B cell (primary cell): ENCODE data around the gene RNF212. TPM values are rescaled to one million over a fixed set of nuclear protein-coding genes. Genes with fewer than 3 reads are reported as not detected.

Source experiments
- ATAC-seq: fragments of 200-7000 bp; cut with Tn5 transposase; one replicate; pipeline ENCODE4 v1.10.0; 2021; ENCODE audit warnings: low read depth, mild to moderate bottlenecking, moderate number of reproducible peaks, moderate library complexity
- CTCF ChIA-PET: fragments of 350-600 bp; sonication (Branson Sonifier 250); formaldehyde crosslinking; loops from one replicate; lab custom pipeline; 2021; ENCODE audit warnings: antibody characterized with exemption, inconsistent platforms; lab: Charles Lee
- POLR2A ChIA-PET: fragments of 350-600 bp; sonication (Branson Sonifier 250); formaldehyde crosslinking; loops from one replicate; lab custom pipeline; 2021; ENCODE audit warnings: antibody characterized with exemption; lab: Charles Lee
- DNase-seq: peaks from one replicate; pipeline ENCODE4 v3.0.0; 2013
- H2AFZ ChIP-seq: 2 replicates; pipeline ENCODE4 v1.6.1; 2012; ENCODE audit warnings: mild to moderate bottlenecking, low read depth, low read length; ENCODE audit not compliant: insufficient read depth, poor library complexity, severe bottlenecking
- H3K27ac ChIP-seq, 2 donors: 1 replicate in 1 of 2; 2 replicates in 1 of 2; pipeline ENCODE4 v1.5.1; 2012 to 2013; ENCODE audit warnings: low read length in 2 of 2, mild to moderate bottlenecking in 2 of 2, moderate library complexity in 1 of 2
- H3K27me3 ChIP-seq, 4 experiments: fragments of 200-600 bp in 1 of 4; sonication (generic) in 1 of 4; replicated peaks in 1 of 4; 1 replicate in 2 of 4; 2 replicates in 2 of 4; pipeline versions ENCODE4 v1.6.1 to v1.7.0; 2013 to 2016; ENCODE audit warnings: low read length in 3 of 4, mild to moderate bottlenecking in 2 of 4, mixed read lengths in 1 of 4, moderate library complexity in 1 of 4; ENCODE audit not compliant: insufficient read depth in 4 of 4, control insufficient read depth in 3 of 4; ENCODE audit errors: control extremely low read depth in 1 of 4
- H3K36me3 ChIP-seq, 2 experiments: replicated peaks in 1 of 2; 1 replicate in 1 of 2; 2 replicates in 1 of 2; pipeline versions ENCODE4 v1.6.1 to v1.7.1; 2013; ENCODE audit warnings: low read length in 1 of 2; ENCODE audit not compliant: insufficient read depth in 2 of 2, control insufficient read depth in 1 of 2; ENCODE audit errors: control extremely low read depth in 1 of 2, extremely low read depth in 1 of 2
- H3K4me1 ChIP-seq, 2 donors: fragments of 200-600 bp in 1 of 2; sonication (generic) in 1 of 2; 1 replicate in 1 of 2; 2 replicates in 1 of 2; pipeline versions ENCODE4 v1.5.1 to v1.6.1; 2013 to 2017; ENCODE audit warnings: low read length in 2 of 2; ENCODE audit not compliant: control insufficient read depth in 2 of 2, insufficient read depth in 2 of 2
- H3K4me2 ChIP-seq: replicated peaks from 2 replicates; pipeline ENCODE3; 2012; ENCODE audit warnings: mild to moderate bottlenecking, low read depth, low read length; ENCODE audit not compliant: poor library complexity, severe bottlenecking
- H3K4me3 ChIP-seq, 5 experiments: fragments of 200-600 bp in 1 of 5; sonication (generic) in 1 of 5; 1 replicate in 3 of 5; 2 replicates in 2 of 5; pipeline versions ENCODE4 v1.5.1 to v1.7.0; 2011 to 2016; ENCODE audit warnings: low read length in 4 of 5, mild to moderate bottlenecking in 4 of 5, low read depth in 2 of 5, control low read depth in 1 of 5, moderate library complexity in 1 of 5; ENCODE audit not compliant: insufficient read depth in 1 of 5; ENCODE audit errors: control extremely low read depth in 1 of 5, extremely low read depth in 1 of 5
- H3K79me2 ChIP-seq: fragments of 200-600 bp; sonication (generic); one replicate; pipeline ENCODE4 v1.6.0; 2016; ENCODE audit warnings: low read length; ENCODE audit not compliant: control insufficient read depth, insufficient read depth
- H3K9ac ChIP-seq: fragments of 200-600 bp; sonication (generic); 2 replicates; pipeline ENCODE4 v1.6.1; 2017; ENCODE audit warnings: mild to moderate bottlenecking, low read length, moderate library complexity
- H3K9me3 ChIP-seq, 3 donors: one replicate each; pipeline versions ENCODE4 v1.6.1 to v1.7.1; 2013; ENCODE audit warnings: low read length in 2 of 3; ENCODE audit not compliant: control insufficient read depth in 2 of 3, insufficient read depth in 1 of 3; ENCODE audit errors: control extremely low read depth in 1 of 3
- H4K20me1 ChIP-seq: 2 replicates; pipeline ENCODE4 v1.6.0; 2012; ENCODE audit warnings: mild to moderate bottlenecking, low read length; ENCODE audit not compliant: insufficient read depth, control insufficient read depth, poor library complexity, severe bottlenecking
- H3K27ac Mint-ChIP-seq: one replicate; pipeline ENCODE4 v1.8.0; 2021; ENCODE audit warnings: mixed read lengths
- H3K27me3 Mint-ChIP-seq: one replicate; pipeline ENCODE4 v1.8.0; 2021; ENCODE audit warnings: mixed read lengths
- H3K4me1 Mint-ChIP-seq: one replicate; pipeline ENCODE4 v1.8.0; 2021; ENCODE audit warnings: mixed read lengths
- H3K4me3 Mint-ChIP-seq: one replicate; pipeline ENCODE4 v1.8.0; 2021; ENCODE audit warnings: mixed read lengths
- H3K9me3 Mint-ChIP-seq: one replicate; pipeline ENCODE4 v1.8.0; 2022; ENCODE audit warnings: mixed read lengths; ENCODE audit not compliant: insufficient read depth
- EZH2 ChIP-seq: IDR thresholded peaks from 2 replicates; pipeline ENCODE4 v1.6.1; 2012; ENCODE audit warnings: borderline replicate concordance, low read depth, mild to moderate bottlenecking, moderate library complexity, low read length; ENCODE audit not compliant: insufficient read depth, poor library complexity, severe bottlenecking
- WGBS: methylation state at CpG from one replicate; pipeline ENCODE4 v1.1.5; 2013; ENCODE audit warnings: missing lambda C conversion rate; ENCODE audit not compliant: insufficient coverage; 5-methylcytosine and 5-hydroxymethylcytosine counted together
- intact Hi-C: fragments of 100-400 bp; cut with micrococcal nuclease; formaldehyde crosslinking; loops from one replicate; pipeline ENCODE4 v1.10.0; 2022
- polyA plus RNA-seq: library from polyadenylated mRNA; depleted of rRNA; stranded (reverse); fragments of >200 nt; gene quantifications from 2 replicates; pipeline ENCODE4 v1.2.3, GENCODE V29; 2012
- total RNA-seq, 2 donors: library from RNA; stranded (reverse); fragments of 120-200 nt in 1 of 2; gene quantifications; 1 replicate in 1 of 2; 2 replicates in 1 of 2; pipeline versions ENCODE4 v1.2.3 to v1.2.4, GENCODE V29; 2013 to 2022
- TF ChIP-seq, protein P1 (sequence below): fragments of 200-600 bp; IDR thresholded peaks from one replicate; pipeline ENCODE4 v1.8.0; 2022; ENCODE audit warnings: antibody characterized with exemption, mild to moderate bottlenecking

RNF212 gene
- total and polyA plus RNA-seq, 2 donors (not counting 1 experiment from before 2014, with no cell fraction given), result 2.1 to 5.9 TPM

GRCh38 chr4:1048773-1049590 lies 64.4 kb downstream of the RNF212 start:
- H3K4me3 ChIP-seq, result no peak overlapping the region
- intact Hi-C loops, result no loop called here
- no peak overlapping the region for H3K4me3 Mint-ChIP-seq
- peaks cover 2% of the 10 kb centered on the region for H3K4me1 Mint-ChIP-seq
- ChIA-PET POLR2A (no interaction called here), CTCF (no interaction called here)
- H3K79me2 ChIP-seq, result no peaks in the 10 kb centered on the region
- H3K27ac ChIP-seq, result no peak overlapping the region
- H3K36me3 ChIP-seq, result no peaks in the 10 kb centered on the region
- no peak overlapping the region for H2AFZ ChIP-seq
- no peak overlapping the region for H3K4me2 ChIP-seq
- no peaks in the 10 kb centered on the region for H4K20me1 ChIP-seq
- no peak for TF ChIP-seq EZH2
- TF ChIP-seq, protein P1, sequence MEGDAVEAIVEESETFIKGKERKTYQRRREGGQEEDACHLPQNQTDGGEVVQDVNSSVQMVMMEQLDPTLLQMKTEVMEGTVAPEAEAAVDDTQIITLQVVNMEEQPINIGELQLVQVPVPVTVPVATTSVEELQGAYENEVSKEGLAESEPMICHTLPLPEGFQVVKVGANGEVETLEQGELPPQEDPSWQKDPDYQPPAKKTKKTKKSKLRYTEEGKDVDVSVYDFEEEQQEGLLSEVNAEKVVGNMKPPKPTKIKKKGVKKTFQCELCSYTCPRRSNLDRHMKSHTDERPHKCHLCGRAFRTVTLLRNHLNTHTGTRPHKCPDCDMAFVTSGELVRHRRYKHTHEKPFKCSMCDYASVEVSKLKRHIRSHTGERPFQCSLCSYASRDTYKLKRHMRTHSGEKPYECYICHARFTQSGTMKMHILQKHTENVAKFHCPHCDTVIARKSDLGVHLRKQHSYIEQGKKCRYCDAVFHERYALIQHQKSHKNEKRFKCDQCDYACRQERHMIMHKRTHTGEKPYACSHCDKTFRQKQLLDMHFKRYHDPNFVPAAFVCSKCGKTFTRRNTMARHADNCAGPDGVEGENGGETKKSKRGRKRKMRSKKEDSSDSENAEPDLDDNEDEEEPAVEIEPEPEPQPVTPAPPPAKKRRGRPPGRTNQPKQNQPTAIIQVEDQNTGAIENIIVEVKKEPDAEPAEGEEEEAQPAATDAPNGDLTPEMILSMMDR, result no peak
- peaks cover 17% of the 10 kb centered on the region for H3K27me3 Mint-ChIP-seq
- WGBS, result 66% methylated on average over 14 of the region's 16 CpGs
- H3K9ac ChIP-seq, result no peak overlapping the region
- H3K27ac Mint-ChIP-seq, result no peak overlapping the region
- peaks cover 0 to 28% (median 10%) of the 10 kb centered on the region in 4 experiments for H3K27me3 ChIP-seq
- ATAC-seq (peak; percentile 39), DNase-seq (no peak)
- H3K9me3 ChIP-seq, result peaks cover 0 to 32% (median 0%) of the 10 kb centered on the region in 3 donors
- no peaks in the 10 kb centered on the region for H3K9me3 Mint-ChIP-seq
- H3K4me1 ChIP-seq, result peaks cover 3 to 7% of the 10 kb centered on the region in 2 donors
